ENCODE measurements around the gene EEF1AKMT3. TPM values are rescaled to one million over a fixed set of nuclear protein-coding genes. Genes with fewer than 3 reads are reported as not detected.
"Not testable (repeated sequence)": the region's sequence is repeated elsewhere in the genome, so short reads cannot be mapped to it uniquely, and the experiment has no call there.

The EEF1AKMT3 gene
- polyA plus RNA-seq, 1 experiment = 9.1 TPM

GRCh38 chr12:57769594-57769993 is 2.8 kb upstream of the EEF1AKMT3 start:
- DNase-seq (ENCODE audit: low read depth) = no peak
- no peak for TF ChIP-seq CTCF (IDR thresholded peaks at IDR 0.05; ENCODE audit: insufficient read depth, low read depth, low read length)
- Histone ChIP-seq H3K36me3 (ENCODE audit: control insufficient read depth, insufficient read depth, low read length) (peaks cover 2% of the 10 kb centered on the region; the same call in 1 of the 2 replicates), H3K4me3 (ENCODE audit: low read depth, low read length) (no peak overlapping the region), H3K27me3 (ENCODE audit: control insufficient read depth, insufficient read depth, low read length) (peaks cover 4% of the 10 kb centered on the region; the same call in 1 of the 2 replicates)
- CTCF ChIA-PET = interaction anchor here (1.4 kb wide), 1 partner anchor 10 kb away, joined by 4 read pairs; no protein-coding TSS in a partner anchor
- POLR2A ChIA-PET = no interaction called here

- TF ChIP-seq CTCF (IDR thresholded peaks at IDR 0.05; ENCODE audit: insufficient read depth, low read depth, low read length) = no peak
- CTCF ChIA-PET = no interaction called here
- peaks cover under 1% of the 10 kb centered on the region; the same call in 1 of the 2 replicates for H3K27me3 ChIP-seq (ENCODE audit: control insufficient read depth, insufficient read depth, low read length)
- no peak for DNase-seq (ENCODE audit: low read depth)
- peaks cover 2% of the 10 kb centered on the region; the same call in 1 of the 2 replicates for H3K36me3 ChIP-seq (ENCODE audit: control insufficient read depth, insufficient read depth, low read length)
- no peak overlapping the region for H3K4me3 ChIP-seq (ENCODE audit: low read depth, low read length)
- POLR2A ChIA-PET = no interaction called here
These were observed 1.7 kb upstream of the EEF1AKMT3 start for GRCh38 chr12:57770734-57771133.

- Histone ChIP-seq H3K4me3 (ENCODE audit: low read depth, low read length) (peak overlapping the region; percentile 91), H3K27me3 (ENCODE audit: control insufficient read depth, insufficient read depth, low read length) (no peaks in the 10 kb centered on the region), H3K36me3 (ENCODE audit: control insufficient read depth, insufficient read depth, low read length) (peaks cover 2% of the 10 kb centered on the region; the same call in 1 of the 2 replicates)
- no peak for DNase-seq (ENCODE audit: low read depth)
- ChIA-PET CTCF (interaction anchor here (1.1 to 1.2 kb wide), 2 partner anchors 12 to 23 kb away, joined by 3 to 4 read pairs; partner anchors contain the start of gene TSFM), POLR2A (no interaction called here)
- TF ChIP-seq CTCF (IDR thresholded peaks at IDR 0.05; ENCODE audit: insufficient read depth, low read depth, low read length) = no peak
These were observed 1.1 kb upstream of the EEF1AKMT3 start for GRCh38 chr12:57771236-57771872.

- Histone ChIP-seq H3K4me3 (ENCODE audit: low read depth, low read length) (peak within 1 kb of the TSS; percentile 91), H3K36me3 (ENCODE audit: control insufficient read depth, insufficient read depth, low read length) (peaks cover 2% of the 10 kb centered on the region; the same call in 1 of the 2 replicates), H3K27me3 (ENCODE audit: control insufficient read depth, insufficient read depth, low read length) (no peaks in the 10 kb centered on the region)
- peak; percentile 82 for DNase-seq (ENCODE audit: low read depth)
- no peak for TF ChIP-seq CTCF (IDR thresholded peaks at IDR 0.05; ENCODE audit: insufficient read depth, low read depth, low read length)
- POLR2A ChIA-PET = interaction anchor here (0.6 to 0.7 kb wide), 3 partner anchors 20 to 125 kb away, joined by 3 read pairs; partner anchors contain the start of gene CDK4
- CTCF ChIA-PET = interaction anchor here (0.6 to 1.2 kb wide), 6 partner anchors 10 to 189 kb away, joined by 3 to 4 read pairs (median 4); partner anchors contain the start of gene TSFM
These were observed 463 bp upstream of the EEF1AKMT3 start, which contains the start of gene METTL1 for GRCh38 chr12:57771873-57772428. METTL1 (minus strand) TSS chr12:57772105; CDS start chr12:57772083, 22 bp downstream.

GRCh38 chr12:57774634-57775033 is 2.2 kb downstream of the EEF1AKMT3 start:
- H3K4me3 ChIP-seq (ENCODE audit: low read depth, low read length); H3K36me3 ChIP-seq (ENCODE audit: control insufficient read depth, insufficient read depth, low read length); POLR2A ChIA-PET; H3K27me3 ChIP-seq (ENCODE audit: control insufficient read depth, insufficient read depth, low read length); DNase-seq (ENCODE audit: low read depth): not testable (repeated sequence)
- CTCF ChIA-PET = interaction anchor here (1.0 to 1.3 kb wide), 4 partner anchors 18 to 48 kb away, joined by 3 to 4 read pairs (median 3); no protein-coding TSS in a partner anchor
